ENCODE measurements around the gene RAI14.

GRCh38 chr5:34847552-34847951, 191.4 kb downstream of the RAI14 start:
- TF ChIP-seq, protein P1, sequence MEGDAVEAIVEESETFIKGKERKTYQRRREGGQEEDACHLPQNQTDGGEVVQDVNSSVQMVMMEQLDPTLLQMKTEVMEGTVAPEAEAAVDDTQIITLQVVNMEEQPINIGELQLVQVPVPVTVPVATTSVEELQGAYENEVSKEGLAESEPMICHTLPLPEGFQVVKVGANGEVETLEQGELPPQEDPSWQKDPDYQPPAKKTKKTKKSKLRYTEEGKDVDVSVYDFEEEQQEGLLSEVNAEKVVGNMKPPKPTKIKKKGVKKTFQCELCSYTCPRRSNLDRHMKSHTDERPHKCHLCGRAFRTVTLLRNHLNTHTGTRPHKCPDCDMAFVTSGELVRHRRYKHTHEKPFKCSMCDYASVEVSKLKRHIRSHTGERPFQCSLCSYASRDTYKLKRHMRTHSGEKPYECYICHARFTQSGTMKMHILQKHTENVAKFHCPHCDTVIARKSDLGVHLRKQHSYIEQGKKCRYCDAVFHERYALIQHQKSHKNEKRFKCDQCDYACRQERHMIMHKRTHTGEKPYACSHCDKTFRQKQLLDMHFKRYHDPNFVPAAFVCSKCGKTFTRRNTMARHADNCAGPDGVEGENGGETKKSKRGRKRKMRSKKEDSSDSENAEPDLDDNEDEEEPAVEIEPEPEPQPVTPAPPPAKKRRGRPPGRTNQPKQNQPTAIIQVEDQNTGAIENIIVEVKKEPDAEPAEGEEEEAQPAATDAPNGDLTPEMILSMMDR (IDR thresholded peaks at IDR 0.05), result no peak
- TF ChIP-seq ZFX (IDR thresholded peaks at IDR 0.05; ENCODE audit: borderline replicate concordance), result no peak
